Activated gamma-delta T cell (primary cell): Measurements from ENCODE around the gene LNPEP.
"Not testable (repeated sequence)": the region's sequence is repeated elsewhere in the genome, so short reads cannot be mapped to it uniquely, and the experiment has no call there.

ENCODE experiments used
- DNase-seq: peaks from one replicate; lab custom pipeline; 2025; lab: John Stamatoyannopoulos, UW

Gene LNPEP

DNA sequence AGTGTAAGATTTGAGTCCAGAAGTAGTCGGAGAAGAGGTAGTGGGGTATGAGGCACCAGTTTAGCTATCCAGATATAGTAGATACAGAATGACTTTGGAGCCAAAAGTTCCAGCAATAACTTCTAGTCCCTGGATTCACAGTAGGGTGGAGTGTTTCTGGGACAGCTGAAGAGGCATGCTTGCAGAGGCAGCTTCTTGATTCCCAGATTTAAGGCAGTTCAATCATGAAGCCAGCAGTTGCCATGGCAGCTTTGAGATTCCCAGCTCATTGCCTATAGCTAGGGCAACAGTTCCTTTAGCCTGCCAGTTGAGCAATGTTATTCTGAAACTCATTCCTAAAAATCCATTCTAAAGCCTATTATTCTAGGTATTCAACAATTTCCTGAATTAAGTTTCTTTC, 127.4 kb downstream of the LNPEP start:
- DNase-seq: no peak

DNA sequence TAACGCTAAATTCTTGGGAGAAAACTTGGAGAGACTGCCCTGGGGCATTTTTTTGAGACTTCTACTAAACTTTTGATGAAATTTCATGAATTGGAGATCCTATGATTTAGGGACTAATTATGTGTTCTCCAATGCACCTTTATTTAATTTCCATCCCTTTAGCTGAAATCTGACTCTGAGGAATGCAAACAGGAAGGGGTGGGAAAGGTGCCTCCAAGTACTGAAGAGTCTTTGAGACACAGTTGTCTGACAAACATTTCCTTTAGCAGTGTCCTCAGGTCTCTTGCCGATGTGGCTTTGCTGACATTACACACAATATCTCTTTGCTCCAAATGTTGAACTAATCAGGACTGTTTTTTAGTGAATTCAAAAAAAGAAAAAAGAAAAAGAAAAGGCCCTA, 129.6 kb downstream of the LNPEP start:
- no peak for DNase-seq

DNA sequence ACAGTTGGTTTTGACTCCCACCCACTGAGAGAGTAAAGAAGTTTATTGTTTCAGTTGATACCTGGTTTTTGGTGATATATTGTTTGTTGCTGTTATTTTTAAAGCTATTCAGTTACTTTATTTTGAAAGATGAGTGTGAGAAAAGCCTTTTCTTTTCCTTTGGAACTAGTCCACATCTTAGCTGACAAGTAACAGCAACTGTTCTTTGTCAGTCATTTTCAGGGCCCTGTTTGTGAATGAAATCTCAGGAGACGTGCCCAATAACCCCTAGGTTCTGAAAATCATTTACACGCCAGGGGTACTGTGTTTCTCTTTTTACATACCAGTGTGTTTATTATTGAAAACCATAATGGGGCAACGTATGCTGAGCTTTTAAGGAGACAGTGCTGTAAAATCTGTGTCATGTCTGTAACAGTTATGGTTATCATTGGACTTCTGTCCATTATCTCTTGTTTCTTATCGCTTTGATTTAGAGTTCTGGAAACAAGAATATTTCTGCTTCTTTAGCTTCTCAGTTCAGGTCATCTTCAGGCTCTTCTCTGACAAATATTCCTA, 131.5 kb downstream of the LNPEP start:
- no peak for DNase-seq

DNA sequence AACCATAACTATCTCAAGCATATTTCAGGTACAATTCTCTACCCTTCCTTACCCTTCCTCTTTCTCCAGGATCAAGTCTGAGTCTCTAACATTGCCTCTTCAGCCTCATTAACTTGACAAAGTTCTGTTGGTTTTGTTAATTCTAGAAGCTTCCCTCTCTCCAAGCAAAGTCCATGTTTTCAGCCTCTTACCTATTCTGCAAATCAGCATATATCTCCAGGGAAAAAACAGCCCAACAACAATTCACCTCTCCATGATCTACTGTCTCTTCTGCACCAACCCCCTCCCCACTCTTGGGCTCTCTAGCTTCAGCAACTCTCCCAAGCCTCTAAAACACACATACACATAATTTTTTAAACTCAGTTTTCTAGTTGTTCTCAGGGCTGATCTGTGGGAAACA, 134.4 kb downstream of the LNPEP start:
- no peak for DNase-seq

DNA sequence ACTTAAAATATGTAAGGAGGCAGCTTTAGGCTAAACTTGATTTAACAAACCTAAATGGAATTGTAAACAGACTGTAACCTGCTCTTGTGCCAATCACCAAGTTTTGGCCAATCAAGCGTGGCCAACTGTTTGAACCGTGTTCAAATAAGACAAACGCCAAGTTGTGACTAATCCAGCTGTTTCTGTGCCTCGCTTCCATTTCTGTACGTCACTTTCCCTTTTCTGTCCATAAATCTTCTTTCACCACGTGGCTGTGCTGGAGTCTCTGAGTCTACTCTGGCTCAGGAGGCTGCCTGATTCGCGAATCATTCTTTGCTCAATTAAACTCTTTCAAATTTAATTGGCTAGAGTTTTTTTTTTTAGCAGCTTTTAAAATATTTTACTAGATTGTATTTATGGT, 135.2 kb downstream of the LNPEP start:
- DNase-seq: no peak

DNA sequence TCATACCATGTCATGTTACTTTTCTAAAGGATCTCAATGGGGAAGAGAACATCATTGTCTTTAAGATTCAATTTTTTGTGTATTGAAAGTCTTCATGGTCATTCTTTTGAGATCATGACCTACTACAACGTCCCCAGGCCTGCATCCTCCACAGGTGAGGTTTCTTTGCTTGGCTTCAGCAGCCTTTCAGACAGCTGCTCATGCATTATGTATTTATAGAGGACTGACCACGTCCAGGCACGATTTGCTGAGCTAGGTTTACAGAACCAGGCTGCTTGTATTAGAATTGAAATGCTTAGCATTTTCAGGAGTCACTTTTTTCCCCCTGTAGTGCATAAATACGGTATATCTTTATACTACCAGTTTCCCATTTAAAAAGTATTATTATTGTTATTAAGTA, 136.1 kb downstream of the LNPEP start:
- DNase-seq: no peak

DNA sequence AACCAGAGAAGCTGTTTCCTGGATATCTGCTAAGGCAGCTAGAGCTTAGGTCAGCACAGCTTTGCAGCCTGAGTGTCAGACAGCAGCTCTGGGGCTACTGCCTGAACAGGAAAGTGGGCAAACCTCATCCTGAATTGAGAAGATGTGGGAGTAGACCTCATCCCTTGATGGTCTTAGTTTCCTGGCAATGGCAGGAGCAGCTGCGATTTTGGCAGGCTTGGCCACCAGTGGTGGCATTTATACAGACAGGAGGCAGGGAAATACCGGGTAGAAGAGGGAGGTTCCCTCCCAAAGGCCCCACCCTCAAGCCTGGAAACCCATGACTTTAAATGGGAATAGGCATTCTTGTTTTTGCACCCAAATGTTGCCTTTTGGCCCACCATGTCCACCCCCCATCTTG, 136.8 kb downstream of the LNPEP start:
- DNase-seq: no peak

DNA sequence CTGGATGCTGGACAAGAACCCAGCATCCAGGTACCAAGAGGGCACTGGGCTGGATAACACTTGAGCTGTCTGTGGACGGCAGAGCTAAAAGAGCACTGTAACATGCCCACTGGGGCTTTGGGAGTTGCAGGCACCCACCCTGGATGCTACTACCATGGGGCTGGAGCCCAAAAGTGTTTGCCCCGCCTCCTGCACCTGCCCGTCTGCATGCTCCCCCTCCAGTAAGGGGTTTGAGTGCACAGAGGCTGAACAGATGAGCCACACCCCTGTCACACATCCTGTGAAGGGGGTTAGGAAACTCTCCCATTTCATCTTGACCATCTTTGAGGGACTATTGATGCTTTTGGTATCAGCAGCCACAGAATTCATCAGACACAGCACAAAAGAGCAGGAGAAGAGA, 137.5 kb downstream of the LNPEP start:
- DNase-seq: no peak

DNA sequence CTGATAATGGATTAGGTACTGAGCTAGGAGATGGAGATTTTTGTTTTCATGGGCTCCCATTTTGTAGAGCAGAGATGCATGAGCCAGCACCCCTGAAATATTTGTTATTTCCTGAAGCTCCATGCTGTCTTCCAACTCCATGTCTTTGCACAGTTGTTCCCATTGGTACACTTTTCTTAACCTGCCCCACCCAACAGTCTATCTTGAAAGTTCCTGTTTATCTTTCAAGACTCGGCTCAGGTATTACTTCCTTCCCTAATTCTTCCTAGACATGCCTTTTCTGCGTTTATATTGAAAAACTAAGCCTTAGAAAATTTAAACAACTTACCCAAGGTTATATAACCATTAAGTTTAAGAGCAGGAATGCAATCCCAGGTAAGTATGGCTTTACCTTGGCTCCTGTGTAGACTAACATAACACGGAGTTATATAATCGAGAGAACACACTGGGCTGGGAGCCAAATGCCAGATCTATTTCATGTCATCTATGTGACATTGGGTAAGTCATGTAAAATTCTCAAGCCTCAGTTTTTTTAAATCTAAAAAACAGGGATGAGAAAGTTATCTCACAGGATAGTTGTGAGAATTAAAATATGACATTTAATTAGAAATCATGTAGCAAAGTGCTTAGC, 139.1 kb downstream of the LNPEP start:
- DNase-seq: no peak

DNA sequence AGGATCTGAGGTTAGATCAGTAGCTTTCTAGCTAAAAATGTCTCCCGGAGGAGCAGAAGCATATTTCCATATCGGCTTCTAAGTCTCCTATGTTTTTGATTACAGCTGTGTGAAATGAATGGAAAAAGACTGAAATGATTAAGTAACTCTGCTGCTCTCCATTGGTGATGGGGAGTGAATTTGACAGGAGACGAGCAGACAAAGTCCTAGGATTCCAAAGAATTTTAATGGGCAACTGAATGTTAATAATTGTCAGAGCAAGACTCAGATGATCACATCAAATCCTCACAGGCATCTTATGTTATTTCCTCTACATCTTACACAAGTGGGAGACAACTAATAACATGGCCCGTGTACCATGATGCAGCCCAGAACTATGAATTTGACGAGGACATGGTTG, 139.8 kb downstream of the LNPEP start:
- no peak for DNase-seq

DNA sequence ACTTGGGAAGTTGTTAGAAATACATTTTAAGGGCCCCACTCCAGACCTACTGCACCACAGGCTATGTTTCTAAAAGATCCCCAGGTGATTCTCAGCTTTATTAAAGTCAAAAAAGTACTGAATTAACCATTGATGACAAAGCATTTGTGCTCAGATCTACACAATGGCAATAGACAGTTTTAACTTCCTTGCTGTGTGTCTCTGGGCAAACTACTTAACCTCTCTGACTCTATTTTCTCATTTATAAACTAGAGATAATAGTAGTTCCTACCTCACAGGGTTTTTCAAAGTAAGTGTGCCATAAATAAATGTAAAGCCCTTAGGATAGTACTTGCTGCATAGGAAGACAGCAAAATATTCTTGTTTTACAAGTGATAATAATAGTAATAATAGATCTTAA, 140.2 kb downstream of the LNPEP start:
- no peak for DNase-seq

DNA sequence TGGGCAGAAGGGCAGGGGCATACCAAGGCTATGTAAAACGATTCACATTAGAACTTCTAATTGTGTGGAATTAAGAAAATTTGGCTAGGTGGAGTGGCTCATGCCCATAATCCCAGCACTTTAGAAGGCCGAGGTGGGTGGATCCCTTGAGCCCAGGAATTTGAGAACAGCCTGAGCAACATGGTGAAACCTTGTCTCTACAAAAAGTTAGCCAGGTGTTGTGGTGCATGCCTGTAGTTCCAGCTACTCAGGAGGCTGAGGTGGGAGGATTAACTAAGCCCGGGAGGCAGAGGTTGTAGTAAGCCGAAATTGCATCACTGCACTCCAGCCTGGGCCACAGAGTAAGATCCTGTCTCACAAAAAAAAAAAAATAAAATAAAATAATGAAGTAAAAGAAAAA, 141.4 kb downstream of the LNPEP start:
- no peak for DNase-seq

DNA sequence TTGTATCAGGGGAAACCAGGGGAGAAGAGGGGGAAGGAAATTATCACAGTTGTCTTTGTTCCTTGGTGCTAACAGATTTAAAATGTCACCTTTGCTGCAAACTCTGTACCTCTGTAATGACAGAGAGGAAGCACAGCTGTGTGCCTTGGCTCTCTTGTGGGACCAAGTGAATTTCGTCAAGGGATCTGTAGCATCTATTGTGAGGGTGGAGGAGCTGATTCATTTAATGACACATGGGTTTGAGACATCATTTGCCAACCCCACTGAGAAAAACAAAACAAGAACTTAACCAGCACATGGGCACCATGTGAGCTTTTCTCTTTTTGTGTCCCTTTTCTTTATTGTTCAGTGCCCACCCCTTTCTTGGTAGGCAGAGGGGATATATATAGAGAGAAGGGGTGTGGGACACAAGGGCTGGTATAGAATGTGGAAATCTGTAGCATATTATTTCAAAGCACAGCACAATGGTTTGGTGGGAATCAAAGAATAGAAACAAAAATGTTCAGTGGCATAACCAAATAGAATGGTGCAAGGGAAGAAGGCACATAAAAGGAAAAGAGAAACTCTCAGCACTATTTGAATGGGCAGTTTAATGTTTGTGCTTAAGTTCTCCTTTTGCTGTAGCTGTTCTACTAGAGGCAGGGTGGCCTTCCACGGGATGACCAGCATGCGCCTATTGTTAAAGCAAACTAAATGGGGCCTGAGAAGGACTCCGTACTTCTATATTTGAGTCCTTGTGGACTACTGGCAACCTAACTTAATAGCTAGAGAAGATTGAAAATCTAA, 143.3 kb downstream of the LNPEP start:
- DNase-seq: no peak

DNA sequence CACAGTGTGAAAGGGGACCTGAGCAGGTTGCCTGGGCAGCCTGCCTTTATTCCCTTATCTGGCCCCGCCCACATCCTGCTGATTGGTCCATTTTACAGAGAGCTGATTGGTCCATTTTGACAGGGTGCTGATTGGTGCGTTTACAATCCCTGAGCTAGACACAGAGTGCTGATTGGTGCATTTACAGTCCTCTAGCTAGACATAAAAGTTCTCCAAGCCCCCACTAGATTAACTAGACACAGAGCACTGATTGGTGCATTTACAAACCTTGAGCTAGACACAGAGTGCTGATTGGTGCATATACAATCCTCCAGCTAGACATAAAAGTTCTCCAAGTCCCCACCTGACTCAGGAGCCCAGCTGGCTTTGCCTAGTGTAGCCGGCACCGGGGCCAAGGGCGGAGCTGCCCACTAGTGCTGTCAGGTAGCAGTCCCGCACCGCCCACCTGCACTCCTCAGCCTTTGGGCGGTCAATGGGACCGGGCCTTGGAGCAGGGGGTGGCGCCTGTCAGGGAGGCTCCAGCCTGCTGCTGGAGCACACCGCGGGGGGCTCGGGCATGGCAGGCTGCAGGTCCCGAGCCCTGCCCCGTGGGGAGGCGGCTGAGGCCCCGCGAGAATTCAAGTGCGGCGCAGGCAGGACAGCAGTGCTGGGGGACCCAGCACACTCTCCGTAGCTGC, 149.0 kb downstream of the LNPEP start:
- not testable (repeated sequence) for DNase-seq

DNA sequence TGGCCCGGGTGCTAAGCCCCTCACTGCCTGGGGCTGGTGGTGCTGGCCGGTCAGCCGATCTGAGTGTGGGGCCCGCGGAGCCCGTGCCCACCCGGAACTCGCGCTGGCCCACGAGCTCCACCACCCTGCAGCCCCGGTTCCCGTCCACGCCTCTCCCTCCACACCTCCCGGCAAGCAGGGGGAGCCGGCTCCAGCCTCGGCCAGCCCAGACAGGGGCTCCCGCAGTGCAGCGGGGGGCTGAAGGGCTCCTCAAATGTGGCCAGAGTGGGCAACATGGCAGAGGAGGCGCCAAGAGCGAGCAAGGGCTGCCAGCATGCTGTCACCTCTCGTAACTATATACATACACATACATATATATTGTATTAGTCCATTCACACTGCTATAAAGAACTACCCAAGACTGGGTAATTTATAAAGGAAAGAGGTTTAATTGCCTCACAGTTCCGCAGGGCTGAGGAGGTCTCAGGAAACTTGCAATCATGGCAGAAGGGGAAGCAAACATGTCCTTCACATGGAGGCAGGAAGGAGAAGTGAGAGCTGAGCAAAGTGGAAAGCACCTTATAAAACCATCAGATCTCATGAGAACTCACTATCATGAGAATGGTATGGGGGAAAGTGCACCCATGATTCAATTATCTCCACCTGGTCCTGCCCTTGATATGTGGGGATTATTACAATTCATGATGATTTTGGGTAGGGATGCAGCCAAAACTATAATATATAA, 149.7 kb downstream of the LNPEP start:
- no peak for DNase-seq
